Activated CD8-positive, alpha-beta T cell treated with anti-CD3 and anti-CD28 coated beads for 36 hours (primary cell): Measurements from ENCODE around the gene ERBB4. TPM values are rescaled to one million over a fixed set of nuclear protein-coding genes. Genes with fewer than 3 reads are reported as not detected.

ENCODE experiments used
- ATAC-seq: fragments of 200-7000 bp; cut with Tn5 transposase; one replicate; pipeline ENCODE4 v1.10.0; 2021; ENCODE audit warnings: mild to moderate bottlenecking, moderate library complexity
- CTCF ChIA-PET: fragments of 350-600 bp; sonication (Branson Sonifier 250); formaldehyde crosslinking; loops from one replicate; lab custom pipeline; 2021; ENCODE audit warnings: antibody characterized with exemption; lab: Charles Lee
- POLR2A ChIA-PET: fragments of 350-600 bp; sonication (Branson Sonifier 250); formaldehyde crosslinking; loops from one replicate; lab custom pipeline; 2021; ENCODE audit warnings: antibody characterized with exemption; lab: Charles Lee
- DNase-seq: peaks from one replicate; pipeline ENCODE4 v3.0.0-alpha.2; 2020
- H3K27ac Mint-ChIP-seq: one replicate; pipeline ENCODE4 v1.8.0; 2021; ENCODE audit warnings: mild to moderate bottlenecking, mixed read lengths
- H3K27me3 Mint-ChIP-seq: one replicate; pipeline ENCODE4 v1.8.0; 2021; ENCODE audit warnings: mixed read lengths
- H3K36me3 Mint-ChIP-seq: one replicate; pipeline ENCODE4 v1.8.0; 2021; ENCODE audit warnings: low read depth, mixed read lengths
- H3K4me1 Mint-ChIP-seq: one replicate; pipeline ENCODE4 v1.8.0; 2021; ENCODE audit warnings: low read depth, mixed read lengths
- H3K4me3 Mint-ChIP-seq: one replicate; pipeline ENCODE4 v1.8.0; 2021; ENCODE audit warnings: mild to moderate bottlenecking, moderate library complexity, mixed read lengths
- H3K9me3 Mint-ChIP-seq: one replicate; pipeline ENCODE4 v1.8.0; 2021; ENCODE audit warnings: mixed read lengths
- intact Hi-C: fragments of 100-400 bp; cut with micrococcal nuclease; formaldehyde crosslinking; loops from one replicate; pipeline ENCODE4 v1.10.0; 2022
- total RNA-seq, 2 experiments: library from RNA; stranded (reverse); gene quantifications; one replicate each; pipeline ENCODE4 v1.2.3, GENCODE V29; 2021
- TF ChIP-seq, protein P1 (sequence below): fragments of 200-600 bp; IDR thresholded peaks from one replicate; pipeline ENCODE4 v1.8.0; 2022; ENCODE audit warnings: antibody characterized with exemption, mild to moderate bottlenecking

The ERBB4 gene
- total RNA-seq, 2 experiments from 2014 or later = not detected

DNA sequence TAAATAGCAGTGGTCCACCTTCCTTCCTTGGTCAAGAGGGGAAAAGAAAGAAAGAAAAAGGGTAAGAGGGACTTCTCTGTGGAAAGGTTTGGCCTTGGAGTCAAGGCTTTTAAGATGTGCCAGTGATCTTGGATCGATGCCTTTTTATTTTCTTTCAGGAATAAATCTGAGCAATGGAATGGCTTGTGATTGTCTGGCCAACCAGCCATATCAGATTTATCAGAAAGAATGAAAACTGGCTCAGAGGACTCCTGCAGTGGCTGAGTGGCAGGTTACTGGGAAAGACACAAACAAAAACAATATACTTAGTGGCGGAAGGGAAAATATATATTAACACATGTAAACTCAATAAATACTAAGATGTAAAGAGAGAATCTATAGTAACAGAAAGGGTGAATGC is 4.3 kb downstream of the ERBB4 start:
- no peak for DNase-seq
- Mint-ChIP-seq H3K36me3 (no peaks in the 10 kb centered on the region), H3K27me3 (peaks cover 30% of the 10 kb centered on the region), H3K27ac (no peak overlapping the region), H3K4me1 (peaks cover 16% of the 10 kb centered on the region), H3K9me3 (no peaks in the 10 kb centered on the region), H3K4me3 (no peak overlapping the region)
- intact Hi-C loops = no loop called here
- ChIA-PET CTCF (no interaction called here), POLR2A (no interaction called here)
- ATAC-seq = no peak
- TF ChIP-seq, protein P1, sequence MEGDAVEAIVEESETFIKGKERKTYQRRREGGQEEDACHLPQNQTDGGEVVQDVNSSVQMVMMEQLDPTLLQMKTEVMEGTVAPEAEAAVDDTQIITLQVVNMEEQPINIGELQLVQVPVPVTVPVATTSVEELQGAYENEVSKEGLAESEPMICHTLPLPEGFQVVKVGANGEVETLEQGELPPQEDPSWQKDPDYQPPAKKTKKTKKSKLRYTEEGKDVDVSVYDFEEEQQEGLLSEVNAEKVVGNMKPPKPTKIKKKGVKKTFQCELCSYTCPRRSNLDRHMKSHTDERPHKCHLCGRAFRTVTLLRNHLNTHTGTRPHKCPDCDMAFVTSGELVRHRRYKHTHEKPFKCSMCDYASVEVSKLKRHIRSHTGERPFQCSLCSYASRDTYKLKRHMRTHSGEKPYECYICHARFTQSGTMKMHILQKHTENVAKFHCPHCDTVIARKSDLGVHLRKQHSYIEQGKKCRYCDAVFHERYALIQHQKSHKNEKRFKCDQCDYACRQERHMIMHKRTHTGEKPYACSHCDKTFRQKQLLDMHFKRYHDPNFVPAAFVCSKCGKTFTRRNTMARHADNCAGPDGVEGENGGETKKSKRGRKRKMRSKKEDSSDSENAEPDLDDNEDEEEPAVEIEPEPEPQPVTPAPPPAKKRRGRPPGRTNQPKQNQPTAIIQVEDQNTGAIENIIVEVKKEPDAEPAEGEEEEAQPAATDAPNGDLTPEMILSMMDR = no peak

DNA sequence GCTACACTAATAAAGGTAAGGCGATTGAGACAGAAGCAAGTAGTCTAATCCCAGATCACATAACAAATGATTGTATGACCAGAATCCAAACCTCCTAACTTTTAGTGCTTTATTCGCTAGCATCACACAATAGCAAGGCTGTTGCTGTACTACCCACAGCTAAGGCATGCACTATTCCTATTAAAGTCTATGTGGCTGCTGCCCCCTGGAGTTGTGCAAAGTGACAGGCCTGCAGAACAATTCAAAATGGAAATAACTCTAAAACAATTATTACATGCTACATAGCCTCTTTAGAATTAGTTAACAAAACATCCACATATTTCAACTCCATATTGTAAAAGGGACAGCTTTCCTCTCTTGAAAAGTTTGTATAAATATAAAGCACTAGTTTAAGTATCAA is 6.0 kb downstream of the ERBB4 start:
- CTCF ChIA-PET = no interaction called here
- POLR2A ChIA-PET = no interaction called here
- no peaks in the 10 kb centered on the region for H3K9me3 Mint-ChIP-seq
- intact Hi-C loops = no loop called here
- H3K4me1 Mint-ChIP-seq = peaks cover 9% of the 10 kb centered on the region
- H3K27me3 Mint-ChIP-seq = peaks cover 23% of the 10 kb centered on the region
- ATAC-seq = no peak
- no peak for DNase-seq
- no peak overlapping the region for H3K4me3 Mint-ChIP-seq
- no peaks in the 10 kb centered on the region for H3K36me3 Mint-ChIP-seq
- TF ChIP-seq, protein P1 = no peak
- no peak overlapping the region for H3K27ac Mint-ChIP-seq

GRCh38 chr2:212532087-212532486 is 6.5 kb downstream of the ERBB4 start:
- no peak for DNase-seq
- Mint-ChIP-seq H3K4me3 (no peak overlapping the region), H3K36me3 (no peaks in the 10 kb centered on the region), H3K4me1 (peaks cover 6% of the 10 kb centered on the region), H3K27ac (no peak overlapping the region), H3K27me3 (peaks cover 19% of the 10 kb centered on the region), H3K9me3 (no peaks in the 10 kb centered on the region)
- intact Hi-C loops = no loop called here
- ChIA-PET CTCF (no interaction called here), POLR2A (no interaction called here)
- no peak for ATAC-seq
- TF ChIP-seq, protein P1 = no peak

- ATAC-seq = no peak
- ChIA-PET POLR2A (no interaction called here), CTCF (no interaction called here)
- no peak overlapping the region for H3K4me3 Mint-ChIP-seq
- peaks cover 14% of the 10 kb centered on the region for H3K27me3 Mint-ChIP-seq
- H3K4me1 Mint-ChIP-seq = peaks cover 2% of the 10 kb centered on the region
- no peaks in the 10 kb centered on the region for H3K36me3 Mint-ChIP-seq
- intact Hi-C loops = no loop called here
- no peaks in the 10 kb centered on the region for H3K9me3 Mint-ChIP-seq
- TF ChIP-seq, protein P1 = no peak
- DNase-seq = no peak
- H3K27ac Mint-ChIP-seq = no peak overlapping the region
These were observed 7.1 kb downstream of the ERBB4 start for GRCh38 chr2:212531499-212531898.

DNA sequence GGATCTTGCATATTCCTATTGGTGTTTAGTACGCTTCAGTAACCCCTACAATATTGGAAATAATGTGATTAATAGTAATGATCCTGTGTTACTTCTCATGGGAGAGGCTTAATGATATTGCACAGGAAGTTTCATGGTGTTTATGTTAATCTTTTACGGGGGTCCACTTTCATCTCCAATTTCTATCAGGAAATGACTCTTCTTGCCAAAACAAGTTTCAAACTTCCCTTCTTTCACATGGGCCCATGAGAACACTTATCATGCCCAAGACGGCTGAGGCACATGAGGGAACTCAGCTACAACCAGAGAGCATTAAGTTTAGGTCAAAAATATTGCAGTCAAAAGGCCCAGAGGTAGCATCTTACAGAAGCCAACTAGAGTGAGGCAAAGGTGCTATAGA is 7.6 kb downstream of the ERBB4 start:
- H3K4me1 Mint-ChIP-seq = no peaks in the 10 kb centered on the region
- CTCF ChIA-PET = no interaction called here
- no peak overlapping the region for H3K27ac Mint-ChIP-seq
- H3K36me3 Mint-ChIP-seq = no peaks in the 10 kb centered on the region
- H3K27me3 Mint-ChIP-seq = peaks cover 10% of the 10 kb centered on the region
- ATAC-seq = no peak
- H3K9me3 Mint-ChIP-seq = no peaks in the 10 kb centered on the region
- TF ChIP-seq, protein P1 = no peak
- intact Hi-C loops = no loop called here
- H3K4me3 Mint-ChIP-seq = no peak overlapping the region
- DNase-seq = no peak
- POLR2A ChIA-PET = no interaction called here
